ENCODE measurements around the gene CYSRT1.

DNA sequence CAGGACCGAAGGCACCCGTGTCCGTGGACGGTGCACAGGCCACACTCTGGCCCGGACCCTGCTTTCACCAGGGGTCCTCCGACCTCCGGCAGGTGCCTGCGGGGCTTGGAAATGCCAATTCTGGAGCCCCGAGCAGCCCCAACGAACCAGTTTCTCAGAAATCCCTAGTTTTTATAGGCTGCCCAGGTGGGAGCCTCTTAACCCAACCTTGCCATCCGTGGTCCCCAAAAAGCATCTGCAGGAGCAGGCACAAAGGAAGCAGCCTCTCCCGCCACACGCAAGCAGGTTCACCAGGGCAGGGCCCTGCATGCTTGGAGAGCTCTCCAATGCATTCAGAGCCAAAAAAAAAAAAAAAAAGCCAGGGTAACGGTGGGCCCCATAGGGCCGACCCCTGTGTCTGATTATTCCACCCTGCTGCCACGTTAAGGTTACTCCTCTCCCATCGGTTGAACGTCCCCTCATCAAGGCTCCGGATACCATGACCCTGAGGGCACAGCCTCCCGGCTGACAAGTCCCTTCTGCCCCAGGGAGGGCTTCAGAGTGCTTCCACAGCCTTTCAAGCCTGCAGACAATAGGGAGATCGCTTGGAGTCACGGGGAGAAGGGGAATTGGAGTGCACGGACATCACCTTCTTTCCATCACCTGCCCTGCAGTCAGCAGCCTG, 23.6 kb upstream of the CYSRT1 start:
- TF ChIP-seq CTCF (IDR thresholded peaks at IDR 0.05; ENCODE audit: insufficient read depth, low read depth, low read length) (no peak), EZH2 (IDR thresholded peaks at IDR 0.05; ENCODE audit: insufficient read depth, low read length) (no peak)
